SK-N-SH treated with all-trans-retinoic acid at 6 μM for 48 hours (cell line): ENCODE results near the gene FRAS1.
"Not testable (repeated sequence)": the region's sequence is repeated elsewhere in the genome, so short reads cannot be mapped to it uniquely, and the experiment has no call there.

Source experiments
- ATAC-seq: fragments of 200-7000 bp; cut with Tn5 transposase; 3 replicates; pipeline ENCODE4 v1.9.1; 2020; ENCODE audit warnings: mild to moderate bottlenecking, moderate library complexity
- ARNTL ChIP-seq: fragments of 450-650 bp; formaldehyde crosslinking; IDR thresholded peaks from 2 replicates; pipeline ENCODE4 v1.5.0; 2020; ENCODE audit warnings: low read depth, mild to moderate bottlenecking, moderate library complexity, borderline replicate concordance
- BACH2 ChIP-seq: fragments of 250-450 bp; sonication (Bioruptor Pico); IDR thresholded peaks from 2 replicates; pipeline ENCODE4 v1.9.0; 2021; ENCODE audit warnings: mild to moderate bottlenecking, borderline replicate concordance
- CSDC2 ChIP-seq: fragments of 250-450 bp; sonication (Bioruptor Pico); IDR thresholded peaks from 2 replicates; pipeline ENCODE4 v1.5.0; 2020; ENCODE audit warnings: mild to moderate bottlenecking, moderate library complexity
- CSRNP3 ChIP-seq: fragments of 250-450 bp; sonication (Bioruptor Pico); IDR thresholded peaks from 2 replicates; pipeline ENCODE4 v1.5.1; 2021; ENCODE audit warnings: mild to moderate bottlenecking, moderate library complexity
- ESRRG ChIP-seq: fragments of 250-450 bp; sonication (Bioruptor Pico); IDR thresholded peaks from 2 replicates; pipeline ENCODE4 v1.6.1; 2021; ENCODE audit warnings: mild to moderate bottlenecking
- GLIS3 ChIP-seq: fragments of 250-450 bp; sonication (Bioruptor Pico); IDR thresholded peaks from 2 replicates; pipeline ENCODE4 v1.5.0; 2020; ENCODE audit warnings: mild to moderate bottlenecking, moderate library complexity
- ISL1 ChIP-seq: fragments of 250-450 bp; sonication (Bioruptor Pico); IDR thresholded peaks from 2 replicates; pipeline ENCODE4 v2.1.2; 2022; ENCODE audit warnings: mild to moderate bottlenecking, moderate library complexity
- OSR1 ChIP-seq: fragments of 250-450 bp; sonication (Bioruptor Pico); IDR thresholded peaks from 2 replicates; pipeline ENCODE4 v1.8.0; 2022; ENCODE audit warnings: moderate library complexity, mild to moderate bottlenecking, inconsistent platforms
- POU6F1 ChIP-seq: fragments of 250-450 bp; sonication (Bioruptor Pico); IDR thresholded peaks from 2 replicates; pipeline ENCODE4 v1.8.0; 2021; ENCODE audit warnings: low read depth, mild to moderate bottlenecking, moderate library complexity, borderline replicate concordance
- PPARA ChIP-seq: fragments of 250-450 bp; sonication (Bioruptor Pico); IDR thresholded peaks from 2 replicates; pipeline ENCODE4 v1.5.0; 2020; ENCODE audit warnings: mild to moderate bottlenecking, borderline replicate concordance
- RARB ChIP-seq: fragments of 250-450 bp; sonication (Bioruptor Pico); IDR thresholded peaks from 2 replicates; pipeline ENCODE4 v1.8.0; 2021; ENCODE audit warnings: mild to moderate bottlenecking, moderate library complexity
- SNAI2 ChIP-seq: fragments of 250-450 bp; sonication (Bioruptor Pico); IDR thresholded peaks from 2 replicates; pipeline ENCODE4 v1.5.0; 2020; ENCODE audit warnings: mild to moderate bottlenecking, moderate library complexity
- TCF4 ChIP-seq: fragments of 250-450 bp; sonication (Bioruptor Pico); IDR thresholded peaks from 2 replicates; pipeline ENCODE4 v1.8.0; 2021; ENCODE audit warnings: mild to moderate bottlenecking, moderate library complexity, borderline replicate concordance
- TOX ChIP-seq: fragments of 250-450 bp; sonication (Bioruptor Pico); IDR thresholded peaks from 2 replicates; pipeline ENCODE4 v1.8.0; 2021; ENCODE audit warnings: mild to moderate bottlenecking, moderate library complexity, borderline replicate concordance
- TSHZ2 ChIP-seq: fragments of 250-450 bp; sonication (Bioruptor Pico); IDR thresholded peaks from 2 replicates; pipeline ENCODE4 v1.5.0; 2020; ENCODE audit warnings: mild to moderate bottlenecking, moderate library complexity
- ZC3H10 ChIP-seq: fragments of 250-450 bp; sonication (Bioruptor Pico); IDR thresholded peaks from 2 replicates; pipeline ENCODE4 v1.5.1; 2021; ENCODE audit warnings: mild to moderate bottlenecking, moderate library complexity
- ZFP3 ChIP-seq: fragments of 250-450 bp; sonication (Bioruptor Pico); IDR thresholded peaks from 2 replicates; pipeline ENCODE4 v1.5.0; 2020; ENCODE audit warnings: mild to moderate bottlenecking, moderate library complexity
- ZFP30 ChIP-seq: fragments of 450-650 bp; formaldehyde crosslinking; IDR thresholded peaks from 2 replicates; pipeline ENCODE4 v1.5.0; 2022; ENCODE audit warnings: mild to moderate bottlenecking, moderate library complexity
- ZNF565 ChIP-seq: fragments of 450-650 bp; formaldehyde crosslinking; conservative IDR thresholded peaks from 2 replicates; pipeline ENCODE4 v1.5.0; 2020; ENCODE audit warnings: low read depth, mild to moderate bottlenecking, moderate library complexity
- ZNF70 ChIP-seq: fragments of 450-650 bp; formaldehyde crosslinking; IDR thresholded peaks from 2 replicates; pipeline ENCODE4 v1.5.0; 2020; ENCODE audit warnings: mild to moderate bottlenecking, moderate library complexity
- ZNF8 ChIP-seq: fragments of 450-650 bp; formaldehyde crosslinking; IDR thresholded peaks from 2 replicates; pipeline ENCODE4 v1.5.0; 2020; ENCODE audit warnings: mild to moderate bottlenecking, moderate library complexity
- TF ChIP-seq, protein P1 (sequence below): fragments of 250-450 bp; sonication (Bioruptor Pico); IDR thresholded peaks from 2 replicates; pipeline ENCODE4 v1.8.0; 2020; ENCODE audit warnings: mild to moderate bottlenecking, moderate library complexity, borderline replicate concordance

Gene FRAS1

GRCh38 chr4:78325271-78326157, 268.4 kb downstream of the FRAS1 start:
- peak; percentile 74 for ATAC-seq

DNA sequence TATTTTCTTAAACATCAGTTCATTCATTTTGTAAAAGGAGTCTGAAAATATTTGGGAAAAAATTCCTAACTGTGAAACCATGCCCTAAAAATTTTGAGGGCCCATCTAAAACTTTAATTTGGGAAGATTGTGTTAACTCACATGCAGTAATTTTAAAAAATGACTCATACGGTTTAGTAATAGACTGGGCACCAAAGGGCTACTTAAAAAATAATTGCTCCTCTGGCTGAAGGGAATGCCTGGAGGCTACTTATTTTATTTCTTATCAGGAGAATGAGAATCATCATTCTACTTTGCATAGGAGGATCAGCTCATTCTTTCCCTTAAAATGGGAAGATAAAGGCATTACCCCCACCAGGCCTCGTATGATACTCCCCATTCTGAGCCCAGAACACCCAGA, 271.5 kb downstream of the FRAS1 start:
- not testable (repeated sequence) for ATAC-seq

More at GRCh38 chr4:78325271-78326157, 268.4 kb downstream of the FRAS1 start:
- TF ChIP-seq ZFP30 (CRISPR knock-in tag) (no peak), TCF4 (CRISPR knock-in tag) (peak; percentile 40; the same call in 1 of the 2 replicates), RARB (CRISPR knock-in tag) (no peak), SNAI2 (CRISPR knock-in tag) (no peak), ZNF565 (no peak), ARNTL (CRISPR knock-in tag) (no peak)

DNA sequence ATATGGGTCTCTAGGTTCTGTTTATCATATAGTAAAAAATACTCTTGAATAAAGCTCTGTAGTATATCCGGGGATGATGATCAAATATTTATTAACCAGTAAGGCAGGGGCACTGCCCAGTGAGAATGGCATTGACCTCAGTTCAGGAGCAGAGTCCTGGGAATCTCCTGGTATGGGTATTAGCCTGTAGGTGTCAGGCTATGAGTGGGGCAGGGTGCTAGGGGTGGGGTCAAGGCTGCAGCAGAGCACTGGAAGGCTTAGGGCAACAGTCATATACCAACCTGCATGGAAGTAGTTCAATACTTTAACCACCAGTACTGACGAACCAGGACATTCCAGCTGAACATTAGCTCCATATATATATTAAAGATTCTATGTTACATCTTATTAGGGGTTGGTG, 274.1 kb downstream of the FRAS1 start:
- TF ChIP-seq CSRNP3 (CRISPR knock-in tag) (no peak), ZNF70 (CRISPR knock-in tag) (no peak), POU6F1 (CRISPR knock-in tag) (no peak), TOX (CRISPR knock-in tag) (no peak), SNAI2 (CRISPR knock-in tag) (no peak), ISL1 (no peak), ZNF8 (CRISPR knock-in tag) (no peak), ESRRG (CRISPR knock-in tag) (no peak), GLIS3 (CRISPR knock-in tag) (no peak), ZNF565 (no peak), TSHZ2 (CRISPR knock-in tag) (no peak), ZFP30 (CRISPR knock-in tag) (no peak), RARB (CRISPR knock-in tag) (no peak), OSR1 (CRISPR knock-in tag) (no peak), TCF4 (CRISPR knock-in tag) (no peak), PPARA (CRISPR knock-in tag) (no peak), ARNTL (CRISPR knock-in tag) (no peak), BACH2 (CRISPR knock-in tag) (no peak), CSDC2 (CRISPR knock-in tag) (no peak)
- TF ChIP-seq, protein P1, sequence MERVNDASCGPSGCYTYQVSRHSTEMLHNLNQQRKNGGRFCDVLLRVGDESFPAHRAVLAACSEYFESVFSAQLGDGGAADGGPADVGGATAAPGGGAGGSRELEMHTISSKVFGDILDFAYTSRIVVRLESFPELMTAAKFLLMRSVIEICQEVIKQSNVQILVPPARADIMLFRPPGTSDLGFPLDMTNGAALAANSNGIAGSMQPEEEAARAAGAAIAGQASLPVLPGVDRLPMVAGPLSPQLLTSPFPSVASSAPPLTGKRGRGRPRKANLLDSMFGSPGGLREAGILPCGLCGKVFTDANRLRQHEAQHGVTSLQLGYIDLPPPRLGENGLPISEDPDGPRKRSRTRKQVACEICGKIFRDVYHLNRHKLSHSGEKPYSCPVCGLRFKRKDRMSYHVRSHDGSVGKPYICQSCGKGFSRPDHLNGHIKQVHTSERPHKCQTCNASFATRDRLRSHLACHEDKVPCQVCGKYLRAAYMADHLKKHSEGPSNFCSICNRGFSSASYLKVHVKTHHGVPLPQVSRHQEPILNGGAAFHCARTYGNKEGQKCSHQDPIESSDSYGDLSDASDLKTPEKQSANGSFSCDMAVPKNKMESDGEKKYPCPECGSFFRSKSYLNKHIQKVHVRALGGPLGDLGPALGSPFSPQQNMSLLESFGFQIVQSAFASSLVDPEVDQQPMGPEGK (CRISPR knock-in tag): no peak

GRCh38 chr4:78331965-78332364, 274.8 kb downstream of the FRAS1 start:
- ATAC-seq: no peak
- TF ChIP-seq CSDC2 (CRISPR knock-in tag): no peak
- no peak for TF ChIP-seq BACH2 (CRISPR knock-in tag)
- TF ChIP-seq ISL1: no peak
- no peak for TF ChIP-seq PPARA (CRISPR knock-in tag)
- no peak for TF ChIP-seq ZFP3 (CRISPR knock-in tag)
- no peak for TF ChIP-seq RARB (CRISPR knock-in tag)
- no peak for TF ChIP-seq TOX (CRISPR knock-in tag)
- TF ChIP-seq ZFP30 (CRISPR knock-in tag): no peak
- TF ChIP-seq ARNTL (CRISPR knock-in tag): no peak
- TF ChIP-seq CSRNP3 (CRISPR knock-in tag): no peak
- TF ChIP-seq ZC3H10 (CRISPR knock-in tag): no peak
- TF ChIP-seq SNAI2 (CRISPR knock-in tag): no peak
- TF ChIP-seq OSR1 (CRISPR knock-in tag): no peak
- no peak for TF ChIP-seq ZNF70 (CRISPR knock-in tag)
- TF ChIP-seq ZNF565: no peak

More for the DNA sequence above, 274.1 kb downstream of the FRAS1 start:
- no peak for ATAC-seq
